OCI-LY3 (cell line): ENCODE data around the gene SH3PXD2B.
"Not testable (repeated sequence)": the region's sequence is repeated elsewhere in the genome, so short reads cannot be mapped to it uniquely, and the experiment has no call there.

Experiments used
- H2AFZ ChIP-seq: fragments of 200-600, 300-600 bp; shearing (Covaris generic); 2 replicates; pipeline ENCODE4 v1.6.0; 2014; ENCODE audit warnings: antibody characterized with exemption, low read depth, low read length
- H3K27ac ChIP-seq: fragments of 200-600, 300-600 bp; sonication (generic); 2 replicates; pipeline ENCODE4 v1.5.1; 2014; ENCODE audit warnings: mild to moderate bottlenecking, low read length, moderate library complexity, mixed read lengths
- H3K27me3 ChIP-seq: fragments of 200-600, 300-600 bp; sonication (generic); 2 replicates; pipeline ENCODE4 v1.6.1; 2014; ENCODE audit warnings: low read depth, low read length, mixed read lengths
- H3K36me3 ChIP-seq: fragments of 200-600, 300-600 bp; sonication (generic); replicated peaks from 2 replicates; pipeline ENCODE3; 2014; ENCODE audit warnings: low read depth, low read length, mixed read lengths
- H3K4me1 ChIP-seq: fragments of 300-600, 200-600 bp; sonication (generic); 2 replicates; pipeline ENCODE4 v1.6.1; 2014; ENCODE audit warnings: low read length, mixed read lengths
- H3K4me2 ChIP-seq: fragments of 200-600, 300-600 bp; sonication (generic); 2 replicates; pipeline ENCODE4 v1.6.1; 2014; ENCODE audit warnings: low read length, mixed read lengths
- H3K4me3 ChIP-seq: fragments of 300-600, 200-600 bp; sonication (generic); 2 replicates; pipeline ENCODE4 v1.5.1; 2014; ENCODE audit warnings: antibody characterized with exemption, mild to moderate bottlenecking, low read length, moderate library complexity
- H3K79me2 ChIP-seq: fragments of 300-600, 200-600 bp; shearing (Covaris generic); 2 replicates; pipeline ENCODE4 v1.6.1; 2014; ENCODE audit warnings: mild to moderate bottlenecking, low read length, mixed read lengths
- H3K9ac ChIP-seq: fragments of 300-600, 200-600 bp; shearing (Covaris generic); 2 replicates; pipeline ENCODE4 v1.6.0; 2014; ENCODE audit warnings: mild to moderate bottlenecking, low read length, moderate library complexity
- H3K9me3 ChIP-seq: fragments of 200-600, 300-600 bp; shearing (Covaris generic); 2 replicates; pipeline ENCODE4 v1.6.1; 2014; ENCODE audit warnings: low read length, mixed read lengths; ENCODE audit not compliant: insufficient read depth
- H4K20me1 ChIP-seq: fragments of 200-600, 300-600 bp; sonication (generic); 2 replicates; pipeline ENCODE4 v1.6.1; 2016; ENCODE audit warnings: low read length, mixed read lengths; ENCODE audit not compliant: insufficient read depth
- CTCF ChIP-seq: fragments of 200-600, 300-600 bp; sonication (generic); IDR thresholded peaks from 2 replicates; pipeline ENCODE4 v1.5.1; 2014; ENCODE audit warnings: antibody characterized with exemption, low read length, low read depth
- EZH2phosphoT487 ChIP-seq: fragments of 200-600 bp; shearing (Covaris generic); IDR thresholded peaks from 2 replicates; pipeline ENCODE4 v1.6.1; 2018; ENCODE audit warnings: antibody characterized with exemption, mixed run types, low read depth

SH3PXD2B gene

GRCh38 chr5:172356047-172356446 lies 98.3 kb downstream of the SH3PXD2B start:
- Histone ChIP-seq H3K9me3 (no peaks in the 10 kb centered on the region), H3K4me3 (no peak overlapping the region), H3K79me2 (no peaks in the 10 kb centered on the region), H3K27me3 (peaks cover 5% of the 10 kb centered on the region; the same call in 1 of the 2 replicates), H3K27ac (no peak overlapping the region), H4K20me1 (no peaks in the 10 kb centered on the region), H3K4me1 (no peaks in the 10 kb centered on the region), H3K4me2 (no peak overlapping the region), H2AFZ (no peak overlapping the region), H3K9ac (no peak overlapping the region), H3K36me3 (no peaks in the 10 kb centered on the region)
- TF ChIP-seq EZH2phosphoT487 (no peak), CTCF (no peak)

- no peak for TF ChIP-seq CTCF
- no peak for TF ChIP-seq EZH2phosphoT487
- Histone ChIP-seq H3K79me2 (no peaks in the 10 kb centered on the region), H3K4me1 (no peaks in the 10 kb centered on the region), H3K36me3 (no peaks in the 10 kb centered on the region), H3K9me3 (no peaks in the 10 kb centered on the region), H3K27me3 (peaks cover 5% of the 10 kb centered on the region; the same call in 1 of the 2 replicates), H3K4me3 (no peak overlapping the region), H4K20me1 (no peaks in the 10 kb centered on the region), H3K27ac (no peak overlapping the region), H2AFZ (no peak overlapping the region), H3K4me2 (no peak overlapping the region), H3K9ac (no peak overlapping the region)
Measured at GRCh38 chr5:172353846-172354245, 100.5 kb downstream of the SH3PXD2B start.

- Histone ChIP-seq H3K4me1 (no peaks in the 10 kb centered on the region), H3K9ac (no peak overlapping the region), H3K27me3 (peaks cover 5% of the 10 kb centered on the region; the same call in 1 of the 2 replicates), H3K79me2 (no peaks in the 10 kb centered on the region), H3K27ac (no peak overlapping the region), H2AFZ (no peak overlapping the region), H3K4me2 (no peak overlapping the region), H4K20me1 (no peaks in the 10 kb centered on the region), H3K4me3 (no peak overlapping the region), H3K9me3 (no peaks in the 10 kb centered on the region), H3K36me3 (no peaks in the 10 kb centered on the region)
- TF ChIP-seq CTCF (no peak), EZH2phosphoT487 (no peak)
Measured at GRCh38 chr5:172353271-172353812, 101.0 kb downstream of the SH3PXD2B start.

- H4K20me1 ChIP-seq, H3K36me3 ChIP-seq, H3K27ac ChIP-seq, H3K9me3 ChIP-seq, H3K4me3 ChIP-seq, H3K4me1 ChIP-seq, H3K79me2 ChIP-seq, H3K4me2 ChIP-seq, H3K9ac ChIP-seq, H3K27me3 ChIP-seq, H2AFZ ChIP-seq: not testable (repeated sequence)
Measured at GRCh38 chr5:172352526-172352925, 101.8 kb downstream of the SH3PXD2B start.
